Testis (tissue), 3 donors: ENCODE data around the gene ACAA2. TPM values are rescaled to one million over a fixed set of nuclear protein-coding genes. Genes with fewer than 3 reads are reported as not detected.

Source experiments
- DNase-seq: peaks from one replicate; pipeline ENCODE4 v3.0.0-alpha.2; 2019
- H3K27ac ChIP-seq, 2 donors: fragments of 200-600 bp; sonication (generic); one replicate each; pipeline ENCODE4 v1.5.1; 2019
- H3K27me3 ChIP-seq: fragments of 200-600 bp; sonication (generic); one replicate; pipeline ENCODE4 v1.5.1; 2019
- H3K36me3 ChIP-seq: fragments of 200-600 bp; sonication (generic); one replicate; pipeline ENCODE4 v1.5.1; 2017; ENCODE audit warnings: low read depth; ENCODE audit errors: missing control alignments
- H3K4me1 ChIP-seq: fragments of 200-600 bp; sonication (generic); one replicate; pipeline ENCODE4 v1.5.1; 2019
- H3K4me3 ChIP-seq, 2 donors: fragments of 200-600 bp; sonication (generic); one replicate each; pipeline ENCODE4 v1.5.1; 2017 to 2019
- H3K9me3 ChIP-seq: fragments of 200-600 bp; sonication (generic); one replicate; pipeline ENCODE4 v1.5.1; 2017
- CTCF ChIP-seq, 3 experiments: fragments of 450-650 bp in 2 of 3; fragments of 200-600 bp in 1 of 3; sonication (generic) in 1 of 3; IDR thresholded peaks; one replicate each; pipeline ENCODE4 v1.5.1; 2016 to 2019; ENCODE audit warnings: antibody characterized with exemption in 3 of 3, mild to moderate bottlenecking in 2 of 3, moderate library complexity in 1 of 3
- POLR2A ChIP-seq: fragments of 450-650 bp; IDR thresholded peaks from one replicate; pipeline ENCODE4 v1.6.1; 2017; ENCODE audit warnings: antibody characterized with exemption, mild to moderate bottlenecking, moderate library complexity
- whole genome bisulfite sequencing, 2 donors: methylation state at CpG; one replicate each; pipeline ENCODE4 v1.1.5; 2018; 5-methylcytosine and 5-hydroxymethylcytosine counted together
- intact Hi-C: fragments of 100-400 bp; cut with DNase I; formaldehyde crosslinking; loops from one replicate; pipeline ENCODE4 v1.15.1; 2023; ENCODE audit warnings: low total_unique reads
- polyA plus RNA-seq: library from polyadenylated mRNA; stranded (reverse); fragments of 350-450 nt; fragmentation: Illumina TruSeq; extraction: RNeasy Lipid Tissue Mini Kit (QIAGEN cat#74804); gene quantifications from one replicate; pipeline ENCODE4 v1.2.3, GENCODE V29; 2014; ENCODE audit warnings: low read depth, low replicate concordance; ENCODE audit not compliant: insufficient read depth
- total RNA-seq, 2 donors: library from RNA; depleted of rRNA; stranded (reverse); fragments of >200 nt; gene quantifications; one replicate each; pipeline ENCODE4 v1.2.3, GENCODE V29; 2016

Gene ACAA2
- total and polyA plus RNA-seq, 3 donors from 2014 or later: 42.2 to 77.2 (median 48.7) TPM

DNA sequence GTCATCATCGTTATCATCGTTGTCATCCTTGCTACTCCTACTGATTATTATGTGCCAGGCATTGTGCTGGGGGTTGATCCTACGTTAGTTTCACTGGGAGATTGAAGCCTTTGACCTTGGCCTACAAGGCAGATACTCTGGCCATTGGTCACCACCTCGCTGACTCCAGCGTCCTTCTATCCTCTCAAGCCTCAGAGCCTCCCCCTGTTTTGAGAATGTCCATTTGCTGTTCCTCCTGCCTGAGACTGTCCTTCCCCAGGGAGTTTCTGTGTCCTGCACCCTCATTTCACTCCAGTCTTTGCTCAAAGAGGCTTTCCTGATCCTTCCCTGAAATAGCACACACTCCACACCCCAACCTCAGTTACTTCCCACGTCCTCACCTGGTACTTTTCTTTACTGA is 57.8 kb downstream of the ACAA2 start:
- Histone ChIP-seq H3K27me3 (no peaks in the 10 kb centered on the region), H3K4me1 (no peaks in the 10 kb centered on the region), H3K36me3 (no peaks in the 10 kb centered on the region), H3K27ac (no peak overlapping the region), H3K4me3 (no peak overlapping the region), H3K9me3 (no peaks in the 10 kb centered on the region)
- TF ChIP-seq CTCF (IDR thresholded peaks at IDR 0.05) (no peak), POLR2A (no peak)
- intact Hi-C loops: no loop called here
- WGBS, 2 donors: 87 to 91% methylated on average over 6 of the region's 6 CpGs
- no peak for DNase-seq

DNA sequence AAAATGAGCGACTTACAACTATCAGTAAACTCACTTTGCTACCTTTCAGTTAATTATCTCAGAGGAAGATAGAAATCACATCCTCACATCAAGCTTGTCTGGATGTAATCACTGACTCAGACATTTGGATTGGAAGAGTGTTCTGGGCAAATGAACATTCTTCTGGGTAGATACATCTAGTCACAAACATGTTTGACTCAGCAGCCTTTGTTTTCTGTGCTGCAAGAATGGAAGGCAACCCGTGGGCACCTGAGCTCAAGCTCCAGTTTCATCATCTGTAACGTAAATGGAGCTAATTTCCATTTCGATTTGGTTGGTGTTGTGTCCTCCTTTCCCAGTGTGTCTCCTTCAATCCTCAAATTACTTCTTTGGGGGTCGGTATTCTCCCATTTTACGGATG is 58.5 kb downstream of the ACAA2 start:
- intact Hi-C loops: no loop called here
- no peaks in the 10 kb centered on the region for H3K36me3 ChIP-seq
- no peak overlapping the region for H3K4me3 ChIP-seq
- H3K4me1 ChIP-seq: no peaks in the 10 kb centered on the region
- H3K9me3 ChIP-seq: no peaks in the 10 kb centered on the region
- no peak for DNase-seq
- H3K27ac ChIP-seq: no peak overlapping the region
- 89 to 91% methylated on average over 6 of the region's 6 CpGs for WGBS, 2 donors
- TF ChIP-seq POLR2A (no peak), CTCF (IDR thresholded peaks at IDR 0.05) (no peak)
- H3K27me3 ChIP-seq: no peaks in the 10 kb centered on the region

DNA sequence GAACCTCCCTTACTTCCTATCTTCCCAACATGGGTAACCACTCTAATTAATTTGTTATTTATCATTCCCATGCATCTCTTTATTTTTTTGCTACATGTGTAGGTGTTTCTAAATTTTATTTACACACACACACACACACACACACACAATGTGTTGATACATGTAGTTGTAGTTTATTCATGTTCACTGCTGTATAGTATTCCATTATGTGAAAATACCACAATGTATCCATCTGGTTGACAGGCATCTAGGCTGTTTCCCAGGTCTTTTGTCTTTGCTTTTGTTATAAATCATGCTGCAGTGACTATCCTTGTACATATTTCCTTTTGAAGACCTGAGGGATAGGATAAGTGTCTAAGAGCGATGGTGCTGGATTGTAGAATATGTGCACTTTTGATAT is 59.7 kb downstream of the ACAA2 start:
- Histone ChIP-seq H3K27me3 (no peaks in the 10 kb centered on the region), H3K4me1 (no peaks in the 10 kb centered on the region), H3K4me3 (no peak overlapping the region), H3K9me3 (no peaks in the 10 kb centered on the region), H3K27ac (no peak overlapping the region), H3K36me3 (no peaks in the 10 kb centered on the region)
- DNase-seq: no peak
- intact Hi-C loops: no loop called here
- WGBS, 2 donors: 94 to 98% methylated on average over 1 of the region's 1 CpG
- no peak for TF ChIP-seq CTCF (IDR thresholded peaks at IDR 0.05)
- TF ChIP-seq POLR2A: no peak

DNA sequence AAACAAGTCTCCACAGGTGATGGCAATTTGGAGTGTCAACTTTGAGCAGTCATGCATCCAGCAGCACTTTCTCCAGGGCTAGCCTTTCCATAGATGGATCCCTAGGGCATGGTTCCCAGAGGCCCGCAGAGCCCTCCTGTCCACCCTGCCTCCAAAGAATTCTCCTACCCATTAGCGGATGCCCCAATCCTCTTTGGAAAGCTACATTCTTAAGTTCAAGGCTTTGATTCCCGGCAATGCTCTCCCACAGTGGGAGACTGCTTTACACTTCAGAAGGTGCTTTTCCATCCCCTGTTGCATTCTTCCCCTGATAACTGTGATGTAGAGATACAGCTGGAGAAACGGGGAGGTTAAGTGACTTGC is 61.3 kb downstream of the ACAA2 start:
- WGBS, 2 donors: 72 to 89% methylated on average over 4 of the region's 4 CpGs
- no peaks in the 10 kb centered on the region for H3K4me1 ChIP-seq
- no peak for TF ChIP-seq POLR2A
- no peak for TF ChIP-seq CTCF (IDR thresholded peaks at IDR 0.05)
- no peak overlapping the region for H3K27ac ChIP-seq
- DNase-seq: no peak
- H3K27me3 ChIP-seq: no peaks in the 10 kb centered on the region
- H3K36me3 ChIP-seq: no peaks in the 10 kb centered on the region
- H3K4me3 ChIP-seq: no peak overlapping the region
- no peaks in the 10 kb centered on the region for H3K9me3 ChIP-seq
- intact Hi-C loops: no loop called here

- no peak for DNase-seq
- no peaks in the 10 kb centered on the region for H3K4me1 ChIP-seq
- no peak overlapping the region for H3K27ac ChIP-seq
- H3K4me3 ChIP-seq: no peak overlapping the region
- no peak for TF ChIP-seq CTCF (IDR thresholded peaks at IDR 0.05)
- no peaks in the 10 kb centered on the region for H3K27me3 ChIP-seq
- H3K36me3 ChIP-seq: no peaks in the 10 kb centered on the region
- intact Hi-C loops: no loop called here
- WGBS, 2 donors: 79 to 81% methylated on average over 6 to 8 of the region's 8 CpGs
- no peaks in the 10 kb centered on the region for H3K9me3 ChIP-seq
Measured at GRCh38 chr18:49751427-49752094, 61.8 kb downstream of the ACAA2 start.
